ENCODE measurements around the gene MYO18B. TPM values are rescaled to one million over a fixed set of nuclear protein-coding genes. Genes with fewer than 3 reads are reported as not detected.

MYO18B gene
- total and polyA plus RNA-seq, 2 donors = 0.62 to 4.8 TPM

DNA sequence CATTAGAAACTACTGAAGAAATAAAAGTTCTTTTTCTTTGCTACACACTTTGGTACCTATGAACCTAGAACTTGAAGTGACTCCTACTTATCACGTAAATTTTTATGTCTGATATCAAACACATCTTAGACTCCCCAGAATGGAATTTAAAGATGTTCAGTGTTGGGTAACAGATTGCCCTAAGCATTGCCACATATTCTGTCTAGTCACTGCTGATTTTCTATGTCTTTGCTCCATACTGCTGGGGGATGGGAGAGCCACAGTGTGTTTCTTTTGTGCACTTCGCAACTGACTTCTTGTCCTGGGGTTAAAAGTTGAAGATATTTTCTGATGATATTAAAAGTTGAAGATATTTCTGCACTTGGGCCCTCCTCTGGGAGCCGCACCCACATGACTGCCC, 19.4 kb upstream of the MYO18B start:
- no peak for DNase-seq (ENCODE audit: extremely low spot score)
- H3K27ac ChIP-seq (ENCODE audit: low read depth) = no peak overlapping the region
- H3K36me3 ChIP-seq (ENCODE audit: insufficient read depth) = no peaks in the 10 kb centered on the region
- H3K4me3 ChIP-seq (ENCODE audit: low read depth, low read length) = no peak overlapping the region
- WGBS = 93% methylated on average over 3 of the region's 3 CpGs
- H3K4me1 ChIP-seq (ENCODE audit: insufficient read depth) = no peaks in the 10 kb centered on the region

DNA sequence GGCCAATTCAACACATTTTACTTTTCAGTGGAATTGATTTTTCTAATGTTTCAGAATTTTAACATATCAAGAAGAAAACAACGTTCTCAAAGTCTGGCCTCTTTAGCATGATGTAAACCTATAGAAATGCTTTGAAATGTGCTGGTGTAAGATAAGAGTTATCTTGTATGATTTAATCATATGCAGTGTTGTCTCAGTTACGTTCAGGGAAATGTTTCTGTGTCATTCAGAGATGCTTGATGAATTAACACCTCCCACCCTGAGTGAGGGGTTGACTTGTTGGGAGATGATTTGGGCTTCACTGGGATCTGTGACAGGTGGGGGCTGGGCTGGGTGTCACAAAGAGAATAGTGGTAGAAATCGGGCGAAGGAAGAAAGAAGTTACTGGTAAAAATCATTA, 15.7 kb upstream of the MYO18B start:
- H3K27ac ChIP-seq (ENCODE audit: low read depth) = no peak overlapping the region
- WGBS = 57% methylated on average over 4 of the region's 4 CpGs

DNA sequence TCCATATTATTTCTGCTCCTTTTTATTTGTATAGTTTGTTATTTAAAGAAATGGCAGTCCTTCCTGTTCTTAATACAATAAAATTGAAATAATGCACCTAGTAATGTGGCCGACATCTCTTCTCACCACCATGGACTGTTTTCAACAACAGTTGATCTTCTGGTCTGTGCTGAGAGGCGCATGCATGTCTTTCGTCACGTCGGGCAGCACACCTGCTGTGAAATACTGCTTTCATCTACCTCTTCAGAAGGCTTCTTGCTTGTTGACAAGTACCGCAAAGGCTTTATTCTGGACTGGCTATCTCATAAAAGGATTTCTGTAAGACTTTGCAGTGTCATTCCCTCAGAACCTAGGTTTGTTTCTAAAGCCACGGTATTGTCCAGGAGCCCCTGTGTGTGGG, 13.9 kb upstream of the MYO18B start:
- H3K27ac ChIP-seq (ENCODE audit: low read depth) = no peak overlapping the region
- H3K4me1 ChIP-seq (ENCODE audit: insufficient read depth) = no peaks in the 10 kb centered on the region
- H3K4me3 ChIP-seq (ENCODE audit: low read depth, low read length) = no peak overlapping the region
- no peak for DNase-seq (ENCODE audit: extremely low spot score)
- WGBS = 88% methylated on average over 7 of the region's 7 CpGs
- H3K36me3 ChIP-seq (ENCODE audit: insufficient read depth) = no peaks in the 10 kb centered on the region

More for the DNA sequence above, 15.7 kb upstream of the MYO18B start:
- H3K4me3 ChIP-seq (ENCODE audit: low read depth, low read length) = no peak overlapping the region
- no peak for DNase-seq (ENCODE audit: extremely low spot score)
- no peaks in the 10 kb centered on the region for H3K36me3 ChIP-seq (ENCODE audit: insufficient read depth)
- no peaks in the 10 kb centered on the region for H3K4me1 ChIP-seq (ENCODE audit: insufficient read depth)

- no peak for DNase-seq (ENCODE audit: extremely low spot score)
- Histone ChIP-seq H3K4me3 (ENCODE audit: low read depth, low read length) (no peak overlapping the region), H3K27ac (ENCODE audit: low read depth) (no peak overlapping the region), H3K36me3 (ENCODE audit: insufficient read depth) (no peaks in the 10 kb centered on the region), H3K4me1 (ENCODE audit: insufficient read depth) (no peaks in the 10 kb centered on the region)
- WGBS = 69% methylated on average over 19 of the region's 19 CpGs
Measured at GRCh38 chr22:25729016-25729995, 12.7 kb upstream of the MYO18B start.

DNA sequence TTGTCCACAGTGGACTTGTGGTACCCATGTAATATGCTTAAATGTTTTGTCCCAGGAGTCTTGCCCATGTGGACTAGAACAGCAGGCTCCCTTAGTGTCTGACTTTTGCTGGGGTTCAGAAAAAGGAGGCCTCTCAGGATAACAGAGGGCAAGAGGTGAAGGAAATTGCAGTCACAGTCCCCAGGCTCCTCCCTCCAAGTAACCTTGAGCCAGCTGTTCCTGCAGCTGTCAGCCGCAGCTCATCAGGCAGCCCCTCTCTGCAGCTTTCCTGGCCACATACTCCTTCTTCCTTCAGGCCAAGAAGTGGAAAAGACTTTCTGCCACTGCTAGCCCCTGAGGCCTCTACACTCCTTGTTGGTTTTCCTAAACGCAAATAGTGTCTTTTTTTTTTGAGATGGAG, 6.3 kb upstream of the MYO18B start:
- 89% methylated on average over 2 of the region's 2 CpGs for WGBS
- H3K27ac ChIP-seq (ENCODE audit: low read depth) = no peak overlapping the region
- DNase-seq (ENCODE audit: extremely low spot score) = no peak
- H3K36me3 ChIP-seq (ENCODE audit: insufficient read depth) = no peaks in the 10 kb centered on the region
- no peaks in the 10 kb centered on the region for H3K4me1 ChIP-seq (ENCODE audit: insufficient read depth)
- no peak overlapping the region for H3K4me3 ChIP-seq (ENCODE audit: low read depth, low read length)

DNA sequence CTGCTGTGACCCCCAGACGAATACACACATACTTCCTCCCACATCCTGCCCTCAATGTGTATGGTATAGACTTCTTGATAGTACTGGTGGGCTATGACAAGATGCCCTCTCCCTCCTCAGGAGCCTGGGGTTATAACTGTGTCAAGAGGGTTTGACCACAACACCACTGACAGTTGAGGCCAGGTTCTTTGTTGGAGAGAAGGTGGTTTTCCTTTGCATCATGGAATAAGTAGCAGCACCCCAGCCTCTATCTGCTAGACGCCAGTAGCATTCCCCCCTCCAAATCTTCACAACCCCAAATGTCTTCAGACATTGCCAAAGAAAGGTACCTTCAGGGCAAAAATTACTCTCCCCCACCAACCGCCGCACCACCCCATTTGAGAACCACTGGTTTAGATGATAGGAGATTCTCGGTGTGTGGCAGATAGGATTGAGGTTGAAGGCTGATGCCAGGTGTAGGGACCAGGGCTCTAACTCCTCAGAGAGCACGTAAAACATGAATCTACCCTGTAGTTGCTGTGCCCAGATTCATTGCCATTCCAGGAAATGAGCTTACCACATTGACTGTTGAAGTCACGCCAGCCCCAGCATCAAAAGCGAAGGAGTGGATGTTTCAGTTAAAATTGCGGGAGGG, 5.5 kb upstream of the MYO18B start:
- Histone ChIP-seq H3K4me3 (ENCODE audit: low read depth, low read length) (no peak overlapping the region), H3K36me3 (ENCODE audit: insufficient read depth) (no peaks in the 10 kb centered on the region), H3K4me1 (ENCODE audit: insufficient read depth) (no peaks in the 10 kb centered on the region), H3K27ac (ENCODE audit: low read depth) (no peak overlapping the region)
- no peak for DNase-seq (ENCODE audit: extremely low spot score)
- 77% methylated on average over 9 of the region's 9 CpGs for WGBS

- Histone ChIP-seq H3K4me3 (ENCODE audit: low read depth, low read length) (no peak overlapping the region), H3K4me1 (ENCODE audit: insufficient read depth) (no peaks in the 10 kb centered on the region), H3K36me3 (ENCODE audit: insufficient read depth) (no peaks in the 10 kb centered on the region), H3K27ac (ENCODE audit: low read depth) (no peak overlapping the region)
- no peak for DNase-seq (ENCODE audit: extremely low spot score)
- whole genome bisulfite sequencing = 89% methylated on average over 11 of the region's 11 CpGs
Measured at GRCh38 chr22:25739659-25740344, 2.2 kb upstream of the MYO18B start.

GRCh38 chr22:25742918-25743708, 1.1 kb downstream of the MYO18B start:
- Histone ChIP-seq H3K27ac (ENCODE audit: low read depth) (no peak overlapping the region), H3K4me3 (ENCODE audit: low read depth, low read length) (no peak overlapping the region), H3K4me1 (ENCODE audit: insufficient read depth) (no peaks in the 10 kb centered on the region), H3K36me3 (ENCODE audit: insufficient read depth) (no peaks in the 10 kb centered on the region)
- WGBS = 80% methylated on average over 6 of the region's 6 CpGs
- DNase-seq (ENCODE audit: extremely low spot score) = no peak

GRCh38 chr22:25744694-25745093, 2.7 kb downstream of the MYO18B start:
- WGBS = 94% methylated on average over 4 of the region's 4 CpGs
- no peaks in the 10 kb centered on the region for H3K4me1 ChIP-seq (ENCODE audit: insufficient read depth)
- no peak overlapping the region for H3K27ac ChIP-seq (ENCODE audit: low read depth)
- no peak overlapping the region for H3K4me3 ChIP-seq (ENCODE audit: low read depth, low read length)
- DNase-seq (ENCODE audit: extremely low spot score) = no peak
- no peaks in the 10 kb centered on the region for H3K36me3 ChIP-seq (ENCODE audit: insufficient read depth)

GRCh38 chr22:25745341-25746011, 3.5 kb downstream of the MYO18B start:
- no peak for DNase-seq (ENCODE audit: extremely low spot score)
- H3K36me3 ChIP-seq (ENCODE audit: insufficient read depth) = no peaks in the 10 kb centered on the region
- 69% methylated on average over 7 of the region's 7 CpGs for WGBS
- no peaks in the 10 kb centered on the region for H3K4me1 ChIP-seq (ENCODE audit: insufficient read depth)
- no peak overlapping the region for H3K4me3 ChIP-seq (ENCODE audit: low read depth, low read length)
- no peak overlapping the region for H3K27ac ChIP-seq (ENCODE audit: low read depth)

DNA sequence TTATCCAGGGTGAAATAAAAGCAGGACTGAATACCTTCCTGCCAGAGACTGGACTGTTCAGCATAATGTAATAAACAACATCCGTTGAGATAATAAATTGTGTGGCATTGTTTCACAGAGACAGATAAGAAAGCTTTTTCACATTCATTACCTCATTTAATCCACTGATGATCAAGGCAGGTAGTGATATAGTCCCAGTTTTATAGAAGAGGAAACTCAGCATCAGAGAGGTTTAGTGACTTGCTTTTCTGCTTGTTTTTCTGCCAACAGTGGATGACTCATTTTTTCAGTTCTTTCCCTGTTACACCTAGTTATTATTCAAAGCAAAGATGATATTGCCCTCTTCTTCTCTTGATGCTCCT, 4.0 kb downstream of the MYO18B start:
- Histone ChIP-seq H3K27ac (ENCODE audit: low read depth) (no peak overlapping the region), H3K36me3 (ENCODE audit: insufficient read depth) (no peaks in the 10 kb centered on the region), H3K4me3 (ENCODE audit: low read depth, low read length) (no peak overlapping the region), H3K4me1 (ENCODE audit: insufficient read depth) (no peaks in the 10 kb centered on the region)
- no peak for DNase-seq (ENCODE audit: extremely low spot score)
- 15% methylated on average over 1 of the region's 1 CpG for WGBS

DNA sequence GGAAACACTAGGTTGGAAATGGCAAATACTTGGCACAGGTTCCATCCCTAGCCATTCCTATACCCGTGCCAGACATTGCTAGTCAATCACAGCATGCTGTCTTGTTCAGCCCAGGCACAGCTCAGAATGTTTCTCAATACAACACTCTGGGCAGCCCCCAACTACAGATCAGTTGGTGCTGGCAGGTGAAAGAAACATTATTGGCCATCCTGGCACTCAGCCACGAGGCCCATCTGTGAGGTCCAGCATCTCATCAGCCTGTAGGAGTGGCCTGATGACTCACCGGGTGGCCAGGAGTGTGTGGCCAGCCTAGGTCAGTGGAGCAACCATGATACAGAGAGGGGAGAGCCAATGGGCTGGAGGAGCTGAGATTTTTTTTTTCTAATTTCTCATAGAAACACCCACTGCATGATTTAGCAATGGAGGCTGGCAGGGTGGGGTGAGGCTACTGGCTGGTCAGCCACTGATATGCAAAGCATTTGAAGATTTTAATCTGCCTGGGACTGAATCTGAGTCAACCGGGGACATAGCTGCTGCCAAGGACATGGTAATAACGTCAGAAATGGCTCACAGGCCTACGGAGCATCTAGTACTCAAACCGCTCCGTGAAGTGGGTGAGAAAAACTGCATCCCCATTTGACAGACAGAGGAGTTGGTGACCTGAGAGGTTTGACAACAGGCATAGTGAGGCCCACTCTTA, 5.4 kb downstream of the MYO18B start:
- Histone ChIP-seq H3K36me3 (ENCODE audit: insufficient read depth) (no peaks in the 10 kb centered on the region), H3K4me3 (ENCODE audit: low read depth, low read length) (no peak overlapping the region), H3K27ac (ENCODE audit: low read depth) (no peak overlapping the region), H3K4me1 (ENCODE audit: insufficient read depth) (no peaks in the 10 kb centered on the region)
- WGBS = 46% methylated on average over 8 of the region's 8 CpGs
- DNase-seq (ENCODE audit: extremely low spot score) = no peak

Data from urinary bladder (tissue), 4 donors.